Loucy (cell line): ENCODE measurements around the gene KRT16.

ENCODE experiments used
- H2AFZ ChIP-seq: fragments of 200-600 bp; sonication (generic); 2 replicates; pipeline ENCODE4 v1.6.0; 2016; ENCODE audit warnings: antibody characterized with exemption, mild to moderate bottlenecking, low read length, moderate library complexity
- H3F3A ChIP-seq: fragments of 200-600 bp; 2 replicates; pipeline ENCODE4 v1.6.0; 2016; ENCODE audit warnings: antibody characterized with exemption, low read depth, mild to moderate bottlenecking
- H3K27me3 ChIP-seq: fragments of 200-600 bp; sonication (generic); 2 replicates; pipeline ENCODE4 v1.6.1; 2014; ENCODE audit warnings: low read length, mild to moderate bottlenecking; ENCODE audit not compliant: insufficient read depth, poor library complexity, severe bottlenecking
- H3K36me3 ChIP-seq: fragments of 200-600 bp; sonication (generic); 2 replicates; pipeline ENCODE4 v1.6.1; 2016; ENCODE audit warnings: low read length; ENCODE audit not compliant: insufficient read depth
- H3K4me1 ChIP-seq: fragments of 200-600 bp; sonication (generic); 2 replicates; pipeline ENCODE4 v1.5.1; 2014; ENCODE audit warnings: low read length, mild to moderate bottlenecking; ENCODE audit not compliant: insufficient read depth, poor library complexity, severe bottlenecking
- H3K4me2 ChIP-seq: fragments of 200-600 bp; sonication (generic); 2 replicates; pipeline ENCODE4 v1.6.0; 2014; ENCODE audit warnings: antibody characterized with exemption, low read length, low read depth, mild to moderate bottlenecking; ENCODE audit not compliant: poor library complexity, severe bottlenecking
- H3K4me3 ChIP-seq: fragments of 200-600 bp; sonication (generic); 2 replicates; pipeline ENCODE4 v1.5.1; 2014; ENCODE audit warnings: low read length, mild to moderate bottlenecking, mixed read lengths; ENCODE audit not compliant: poor library complexity, severe bottlenecking
- H3K79me2 ChIP-seq: fragments of 200-600 bp; sonication (generic); 2 replicates; pipeline ENCODE4 v1.6.1; 2014; ENCODE audit warnings: low read length; ENCODE audit not compliant: insufficient read depth
- H3K9ac ChIP-seq: fragments of 200-600 bp; sonication (generic); 2 replicates; pipeline ENCODE4 v1.6.0; 2014; ENCODE audit warnings: mild to moderate bottlenecking, low read depth, low read length, moderate library complexity; ENCODE audit not compliant: poor library complexity, severe bottlenecking
- H3K9me2 ChIP-seq: fragments of 200-600 bp; sonication (generic); replicated peaks from 2 replicates; pipeline ENCODE4 v1.6.1; 2016; ENCODE audit warnings: low read depth, low read length, mixed read lengths
- H3K9me3 ChIP-seq: fragments of 200-600 bp; sonication (generic); 2 replicates; pipeline ENCODE4 v1.6.1; 2014; ENCODE audit warnings: mild to moderate bottlenecking, antibody characterized with exemption, low read length, low read depth; ENCODE audit not compliant: insufficient read depth
- H4K20me1 ChIP-seq: fragments of 200-600 bp; sonication (generic); 2 replicates; pipeline ENCODE4 v1.6.0; 2014; ENCODE audit warnings: antibody characterized with exemption, low read length, mild to moderate bottlenecking; ENCODE audit not compliant: insufficient read depth, poor library complexity, severe bottlenecking
- CTCF ChIP-seq: fragments of 200-600 bp; sonication (generic); conservative IDR thresholded peaks from 2 replicates; pipeline ENCODE4 v1.5.1; 2014; ENCODE audit warnings: mild to moderate bottlenecking, antibody characterized with exemption, low read length
- EZH2phosphoT487 ChIP-seq: fragments of 200-600 bp; IDR thresholded peaks from 2 replicates; pipeline ENCODE4 v1.6.1; 2018; ENCODE audit warnings: antibody characterized with exemption, mild to moderate bottlenecking, moderate library complexity, borderline replicate concordance

The KRT16 gene

GRCh38 chr17:41653892-41654677 lies 41.5 kb upstream of the KRT16 start:
- H4K20me1 ChIP-seq = no peaks in the 10 kb centered on the region
- no peaks in the 10 kb centered on the region for H3K79me2 ChIP-seq
- TF ChIP-seq EZH2phosphoT487 = no peak
- no peak for TF ChIP-seq CTCF
- no peaks in the 10 kb centered on the region for H3F3A ChIP-seq
- H3K4me2 ChIP-seq = no peak overlapping the region
- H3K27me3 ChIP-seq = no peaks in the 10 kb centered on the region
- no peaks in the 10 kb centered on the region for H3K4me1 ChIP-seq
- H3K36me3 ChIP-seq = no peaks in the 10 kb centered on the region
- no peak overlapping the region for H3K4me3 ChIP-seq
- no peak overlapping the region for H2AFZ ChIP-seq
- no peaks in the 10 kb centered on the region for H3K9me3 ChIP-seq
- no peaks in the 10 kb centered on the region for H3K9me2 ChIP-seq
- H3K9ac ChIP-seq = no peak overlapping the region

GRCh38 chr17:41653421-41653820 lies 40.9 kb upstream of the KRT16 start:
- no peaks in the 10 kb centered on the region for H4K20me1 ChIP-seq
- H3K4me1 ChIP-seq = peaks cover 2% of the 10 kb centered on the region
- no peak overlapping the region for H3K9ac ChIP-seq
- H3K79me2 ChIP-seq = no peaks in the 10 kb centered on the region
- H3K36me3 ChIP-seq = no peaks in the 10 kb centered on the region
- no peak overlapping the region for H3K4me3 ChIP-seq
- H3K4me2 ChIP-seq = no peak overlapping the region
- H3K27me3 ChIP-seq = no peaks in the 10 kb centered on the region
- H3K9me3 ChIP-seq = no peaks in the 10 kb centered on the region
- no peaks in the 10 kb centered on the region for H3F3A ChIP-seq
- H2AFZ ChIP-seq = no peak overlapping the region
- H3K9me2 ChIP-seq = no peaks in the 10 kb centered on the region
- TF ChIP-seq EZH2phosphoT487 (no peak), CTCF (no peak)

DNA sequence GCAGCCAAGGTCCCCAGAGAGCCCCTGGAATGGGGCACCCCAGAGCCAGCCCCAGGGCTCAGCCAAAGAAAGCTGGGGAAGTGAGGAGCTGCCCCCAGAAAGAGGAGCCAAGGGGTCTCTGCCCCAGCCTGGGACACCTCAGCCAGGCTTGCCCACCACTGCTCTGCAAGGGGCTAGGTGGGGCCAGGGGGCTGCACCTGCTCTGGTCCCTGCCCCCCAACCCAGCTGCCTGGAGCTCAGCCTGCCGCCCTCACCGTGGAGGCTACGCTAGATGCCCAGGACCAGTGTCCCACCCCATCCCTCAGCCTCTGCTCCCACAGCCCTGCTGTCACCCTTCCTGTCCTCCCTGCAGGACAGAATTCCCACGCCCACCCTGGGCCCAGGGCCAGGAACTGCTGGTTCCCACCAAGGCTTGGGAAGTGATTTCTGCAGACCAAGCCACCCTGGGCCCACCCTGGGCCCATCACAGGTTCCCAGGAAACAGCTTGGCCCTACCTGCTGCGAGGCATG lies 39.9 kb upstream of the KRT16 start:
- Histone ChIP-seq H3K4me2 (no peak overlapping the region), H3K9ac (no peak overlapping the region), H2AFZ (no peak overlapping the region)

More for the DNA sequence above, 39.9 kb upstream of the KRT16 start:
- Histone ChIP-seq H3K79me2 (no peaks in the 10 kb centered on the region), H3K9me2 (no peaks in the 10 kb centered on the region), H3K9me3 (no peaks in the 10 kb centered on the region), H3K27me3 (no peaks in the 10 kb centered on the region), H3K4me1 (peaks cover 7% of the 10 kb centered on the region), H3K36me3 (no peaks in the 10 kb centered on the region), H3K4me3 (no peak overlapping the region), H3F3A (no peaks in the 10 kb centered on the region), H4K20me1 (no peaks in the 10 kb centered on the region)
- TF ChIP-seq CTCF = no peak
- no peak for TF ChIP-seq EZH2phosphoT487
